ENCODE measurements around the gene TMEM45B.
"Not testable (repeated sequence)": the region's sequence is repeated elsewhere in the genome, so short reads cannot be mapped to it uniquely, and the experiment has no call there.

The TMEM45B gene

DNA sequence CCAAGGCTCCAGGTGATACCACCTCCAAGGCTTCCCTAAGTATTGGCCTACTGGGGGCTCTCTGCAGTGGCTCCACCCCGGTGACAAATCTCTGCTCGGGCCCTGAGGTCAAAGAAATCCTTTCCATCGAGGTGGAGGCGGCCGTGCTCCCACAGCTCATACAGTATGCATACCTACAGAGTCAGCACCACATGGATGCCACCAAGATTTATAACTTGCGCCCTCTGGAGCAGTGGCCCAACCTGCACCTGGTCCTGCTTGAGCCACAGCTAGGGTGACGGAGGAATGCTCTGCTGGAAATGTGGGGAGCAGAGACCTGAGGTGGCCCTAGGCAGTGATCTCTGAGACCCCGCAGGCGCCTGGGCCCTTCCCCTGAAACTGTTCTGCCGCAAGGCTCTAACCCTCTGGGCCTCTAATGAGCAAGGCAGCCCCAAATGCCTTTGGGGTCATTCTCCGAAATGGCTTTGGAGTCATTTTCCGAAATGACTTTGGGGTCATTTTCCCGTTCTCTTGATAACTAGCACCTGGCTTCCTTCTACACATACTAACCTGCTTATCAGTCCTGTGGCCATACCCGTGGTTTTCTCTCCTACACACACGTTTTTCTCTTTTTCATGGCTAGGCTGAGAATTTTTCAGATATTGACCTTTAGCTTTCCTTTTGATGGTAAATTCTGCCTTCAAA is 33.9 kb downstream of the TMEM45B start:
- no peak for DNase-seq (ENCODE audit: low read depth in 3 of 3, low spot score in 1 of 3)

DNA sequence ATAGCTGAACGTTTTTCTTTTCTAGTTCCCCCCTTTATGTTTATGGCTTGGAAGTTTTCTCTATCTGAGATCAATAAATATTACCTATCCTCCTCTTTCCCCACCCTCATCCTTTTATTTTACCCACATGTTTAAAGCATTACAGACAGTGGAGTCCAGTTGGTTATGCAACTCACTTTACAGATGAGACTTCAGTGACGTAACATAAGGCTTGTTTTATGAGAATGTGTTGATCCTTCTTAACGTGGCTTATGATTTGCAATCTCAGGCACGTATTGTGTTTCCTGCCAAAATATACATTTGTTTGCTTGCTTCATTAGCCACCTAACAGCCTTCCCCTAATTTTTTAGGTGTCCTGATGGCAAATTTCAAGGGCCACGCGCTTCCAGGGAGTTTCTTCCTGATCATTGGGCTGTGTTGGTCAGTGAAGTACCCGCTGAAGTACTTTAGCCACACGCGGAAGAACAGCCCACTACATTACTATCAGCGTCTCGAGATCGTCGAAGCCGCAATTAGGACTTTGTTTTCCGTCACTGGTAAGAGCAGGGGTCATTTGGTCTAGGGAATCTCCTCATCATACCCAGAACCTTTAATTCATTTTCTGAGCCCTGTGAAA is 36.6 kb downstream of the TMEM45B start:
- DNase-seq (ENCODE audit: low read depth in 3 of 3, low spot score in 1 of 3): no peak

DNA sequence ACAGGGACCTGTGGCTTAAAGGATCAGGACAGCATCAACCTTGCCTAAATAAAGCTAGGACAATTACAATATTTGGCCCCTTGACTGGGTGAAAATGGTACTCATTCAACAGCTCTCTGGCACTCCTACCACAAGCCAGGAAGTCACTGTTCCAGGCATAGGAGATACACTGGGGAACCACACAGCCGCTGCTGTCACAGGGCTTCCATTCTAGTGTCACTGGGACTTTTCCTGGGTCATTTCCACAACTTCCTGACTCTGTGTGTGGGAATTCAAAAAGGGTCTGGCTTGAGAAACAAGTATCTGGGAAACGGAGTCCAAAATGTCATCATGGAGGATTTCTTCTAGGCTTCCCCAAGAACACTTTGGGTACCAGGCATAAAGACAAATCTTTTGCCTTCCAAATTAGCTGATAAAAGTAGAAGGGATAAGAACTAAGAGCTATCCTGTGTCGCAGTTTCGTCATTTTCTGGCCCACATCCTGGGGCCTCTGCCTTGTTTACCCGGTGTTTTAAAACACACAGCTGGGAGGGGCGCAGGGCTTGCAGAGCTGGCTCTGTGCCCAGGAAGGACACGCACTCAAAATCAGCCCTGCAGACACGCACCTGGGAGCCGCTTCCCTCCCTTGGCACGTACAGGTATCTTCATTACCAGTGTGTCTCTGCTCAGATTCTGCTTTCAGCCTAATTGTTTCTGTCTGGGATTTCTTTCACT is 38.0 kb downstream of the TMEM45B start:
- peak in 2 of 3 donors; percentile 49 to 65 for DNase-seq (ENCODE audit: low read depth in 3 of 3, low spot score in 1 of 3)

DNA sequence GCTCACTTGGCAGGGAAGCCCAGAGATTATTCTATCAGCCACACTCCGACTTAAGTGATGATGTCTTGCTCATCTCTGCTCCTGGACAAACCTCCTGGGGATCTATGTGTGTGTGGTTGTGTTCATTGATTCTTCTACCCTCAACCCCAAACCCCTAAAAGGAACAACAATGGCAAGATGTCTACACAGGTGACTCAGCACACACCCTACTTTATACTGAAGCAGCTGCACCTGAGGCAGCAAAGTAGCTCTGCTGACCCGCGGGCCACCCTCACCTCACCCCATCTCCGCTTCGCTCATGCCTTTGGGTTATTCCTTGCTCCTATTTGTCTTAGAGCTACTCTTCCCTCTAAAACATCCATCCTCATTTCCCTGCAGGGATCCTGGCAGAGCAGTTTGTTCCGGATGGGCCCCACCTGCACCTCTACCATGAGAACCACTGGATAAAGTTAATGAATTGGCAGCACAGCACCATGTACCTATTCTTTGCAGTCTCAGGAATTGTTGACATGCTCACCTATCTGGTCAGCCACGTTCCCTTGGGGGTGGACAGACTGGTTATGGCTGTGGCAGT is 38.7 kb downstream of the TMEM45B start:
- no peak for DNase-seq (ENCODE audit: low read depth in 3 of 3, low spot score in 1 of 3)

DNA sequence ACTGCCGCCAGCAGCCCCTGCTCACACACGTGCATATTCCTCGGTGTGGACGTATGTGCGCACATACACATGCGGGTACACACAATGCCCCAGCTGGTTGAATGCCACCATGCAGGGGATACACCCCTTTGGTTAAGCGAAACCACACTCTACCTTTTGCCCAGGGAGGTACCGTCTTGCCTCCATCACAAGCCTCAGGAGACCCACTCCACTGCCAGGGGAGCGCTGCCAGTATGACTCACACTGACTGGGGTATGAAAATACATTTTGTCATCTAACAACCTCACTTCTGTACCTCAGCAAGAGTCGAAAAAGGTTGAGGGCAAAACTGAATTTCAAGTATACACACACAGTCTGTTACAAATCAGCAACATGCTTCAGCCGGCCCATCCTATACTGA is 39.4 kb downstream of the TMEM45B start:
- no peak for DNase-seq (ENCODE audit: low read depth in 3 of 3, low spot score in 1 of 3)

DNA sequence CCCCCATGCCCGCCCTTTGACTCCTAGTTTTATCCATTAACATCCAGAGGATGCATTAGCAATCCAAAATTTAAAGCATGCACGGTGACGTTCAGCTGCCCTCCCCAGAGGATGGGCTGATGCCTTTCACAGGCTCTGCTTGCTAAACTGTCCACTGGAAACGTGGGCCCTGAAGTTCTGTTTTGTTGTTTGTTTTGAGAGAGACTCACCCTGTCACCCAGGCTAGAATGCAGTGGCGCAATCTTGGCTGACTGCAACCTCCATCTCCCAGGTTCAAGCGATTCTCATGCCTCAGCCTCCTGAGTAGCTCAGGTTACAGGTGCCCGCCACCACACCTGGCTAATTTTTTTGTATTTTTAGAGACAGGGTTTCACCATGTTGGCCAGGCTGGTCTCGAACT is 40.4 kb downstream of the TMEM45B start:
- DNase-seq (ENCODE audit: low read depth in 3 of 3, low spot score in 1 of 3): no peak

DNA sequence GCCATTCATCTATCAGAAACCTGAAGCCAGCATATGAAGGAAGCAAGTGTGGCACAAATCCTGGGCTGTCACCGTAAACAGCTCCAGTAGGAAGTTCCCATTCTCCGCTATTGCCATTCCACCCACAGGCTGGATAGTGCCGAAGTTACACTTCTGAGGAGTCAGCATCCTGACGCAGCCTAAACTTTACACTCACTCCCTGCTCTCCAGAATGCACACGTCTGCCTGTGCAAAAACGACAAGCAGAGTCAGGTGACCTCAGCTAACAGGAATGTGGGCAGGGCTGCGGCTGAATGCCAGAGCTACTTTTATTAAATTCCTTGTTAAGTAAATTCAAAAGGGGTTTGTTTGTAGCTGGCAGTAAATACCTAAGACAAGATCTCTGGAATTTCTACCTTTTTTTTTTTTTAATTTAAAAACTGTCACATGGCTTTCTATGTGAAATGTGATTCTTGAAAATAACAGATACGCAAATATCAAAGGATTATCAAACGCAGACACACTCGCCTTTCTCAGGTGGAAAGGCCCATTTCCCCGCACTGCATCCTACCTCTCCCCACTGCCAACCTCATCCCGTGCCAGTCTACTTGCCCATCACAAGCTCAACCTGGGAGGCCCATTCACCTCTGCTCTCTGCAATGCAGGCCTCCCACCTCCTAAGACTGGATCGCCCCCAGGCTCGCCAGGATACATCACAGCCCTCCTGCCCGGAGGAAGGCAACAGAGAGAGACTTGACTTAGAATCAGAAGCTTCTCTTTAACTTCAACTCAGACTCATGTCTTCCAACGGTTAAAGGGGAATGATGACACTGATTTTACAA is 46.3 kb downstream of the TMEM45B start:
- no peak for DNase-seq (ENCODE audit: low read depth in 3 of 3, low spot score in 1 of 3)

DNA sequence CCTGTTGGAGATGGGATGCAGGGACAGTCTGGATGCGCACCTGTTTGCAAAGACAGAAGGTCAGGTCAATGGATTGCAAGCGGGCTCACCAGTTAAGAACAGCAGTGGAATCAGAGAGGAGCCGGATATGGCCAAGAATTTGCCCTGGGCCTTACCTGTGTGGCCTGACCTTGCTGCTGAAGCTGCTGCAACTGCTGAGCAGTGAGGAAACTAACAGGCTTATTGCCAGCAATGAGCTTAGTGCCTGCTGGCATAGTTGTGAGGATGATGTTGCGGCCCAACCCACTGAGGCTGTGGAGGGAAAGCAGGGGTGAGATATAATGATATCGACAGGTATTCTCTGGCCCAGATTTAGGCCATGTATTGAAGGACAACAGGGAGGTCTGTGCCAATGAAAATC is 49.2 kb downstream of the TMEM45B start:
- DNase-seq (ENCODE audit: low read depth in 3 of 3, low spot score in 1 of 3): no peak

DNA sequence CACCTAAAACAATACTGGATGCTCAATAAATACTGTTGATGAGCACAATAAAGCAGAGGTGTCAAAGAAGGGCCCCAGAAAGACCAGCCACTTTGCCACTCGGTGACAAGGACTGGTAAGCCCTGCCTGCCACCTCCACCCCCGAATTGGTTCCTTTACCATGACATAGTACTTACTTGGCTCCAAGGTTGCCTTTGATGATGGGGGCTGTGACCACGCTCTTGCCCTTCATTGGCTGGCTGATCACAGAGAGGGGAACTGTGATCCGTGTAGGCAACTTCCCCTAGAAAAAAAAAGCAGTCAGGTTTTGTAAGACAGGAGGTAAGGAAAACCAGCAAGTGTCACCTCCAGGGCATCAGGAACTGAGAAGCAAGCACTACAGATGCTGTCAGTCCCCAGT is 50.1 kb downstream of the TMEM45B start:
- no peak for DNase-seq (ENCODE audit: low read depth in 3 of 3, low spot score in 1 of 3)

DNA sequence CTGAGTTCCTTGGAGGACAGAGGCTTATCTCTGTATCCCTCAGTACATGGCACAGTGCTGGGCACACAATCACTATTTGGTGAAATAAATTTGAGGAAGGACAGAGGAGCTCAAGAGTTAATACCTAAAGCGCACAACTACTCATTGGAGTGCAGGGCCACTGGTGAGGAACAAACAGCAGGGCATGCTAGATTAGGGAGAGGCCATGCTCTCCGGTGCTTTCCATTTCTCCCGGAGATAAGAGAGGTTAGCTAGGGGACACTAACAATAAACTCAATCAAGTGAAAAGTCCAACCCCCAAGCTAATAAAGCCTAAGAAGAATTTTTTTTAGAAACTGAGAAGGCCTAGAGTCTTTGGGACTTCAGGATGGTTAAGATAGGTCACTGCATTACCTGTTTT is 50.7 kb downstream of the TMEM45B start:
- no peak for DNase-seq (ENCODE audit: low read depth in 3 of 3, low spot score in 1 of 3)

DNA sequence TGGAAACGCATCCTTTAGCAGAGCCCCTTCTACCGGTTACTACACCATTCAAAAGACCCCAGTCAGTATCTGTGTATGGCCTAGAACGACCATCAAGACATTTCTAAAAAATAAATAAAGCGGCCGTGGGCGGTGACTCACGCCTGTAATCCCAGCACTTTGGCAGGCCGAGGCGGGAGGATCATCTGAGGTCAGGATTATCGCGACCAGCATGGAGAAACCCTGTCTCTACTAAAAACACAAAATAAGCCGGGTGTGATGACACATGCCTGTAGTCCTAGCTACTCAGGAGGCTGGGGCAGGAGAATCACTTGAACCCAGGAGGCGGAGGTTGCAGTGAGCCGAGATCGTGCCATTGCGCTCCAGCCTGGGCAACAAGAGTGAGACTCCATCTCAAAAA is 53.0 kb downstream of the TMEM45B start:
- not testable (repeated sequence) for DNase-seq (ENCODE audit: low read depth in 3 of 3, low spot score in 1 of 3)

DNA sequence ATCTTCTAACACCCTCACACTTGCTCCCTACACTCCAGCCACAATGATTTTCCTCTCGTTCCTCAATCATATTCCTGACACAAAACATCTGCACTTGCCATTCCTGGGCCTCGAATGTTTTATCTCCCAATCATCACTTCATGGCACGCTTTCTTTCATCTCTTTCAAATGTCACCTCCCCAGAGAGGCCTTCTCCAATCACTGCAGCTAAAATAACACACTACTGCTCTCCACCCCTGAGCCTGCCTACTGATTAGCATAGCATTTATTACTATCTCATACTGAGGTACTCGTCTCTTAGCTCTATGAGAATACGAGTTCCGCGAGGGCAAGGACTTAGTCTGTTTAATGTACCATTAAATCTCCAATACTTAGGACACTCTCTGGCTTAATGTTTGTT is 56.3 kb downstream of the TMEM45B start:
- DNase-seq (ENCODE audit: low read depth in 3 of 3, low spot score in 1 of 3): no peak

DNA sequence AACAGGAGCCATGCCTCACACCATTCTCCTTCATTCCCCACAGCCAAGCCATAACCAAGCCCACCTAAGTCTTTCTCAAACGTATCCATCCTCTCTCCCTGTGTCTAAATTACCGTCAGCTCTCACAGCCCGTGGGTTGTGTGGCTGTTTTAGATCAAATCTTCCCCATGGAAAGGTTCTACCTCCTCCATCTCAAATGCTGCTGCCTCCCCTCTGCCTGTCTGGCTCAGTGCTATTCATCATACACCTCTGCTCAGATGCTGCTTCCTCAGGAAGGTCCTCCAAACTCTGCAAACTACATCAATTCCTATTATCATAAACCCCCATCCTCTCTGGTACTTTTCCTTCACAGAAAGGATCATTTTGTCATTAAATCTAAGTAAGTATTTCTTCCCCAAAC is 64.7 kb downstream of the TMEM45B start:
- no peak for DNase-seq (ENCODE audit: low read depth in 3 of 3, low spot score in 1 of 3)

DNA sequence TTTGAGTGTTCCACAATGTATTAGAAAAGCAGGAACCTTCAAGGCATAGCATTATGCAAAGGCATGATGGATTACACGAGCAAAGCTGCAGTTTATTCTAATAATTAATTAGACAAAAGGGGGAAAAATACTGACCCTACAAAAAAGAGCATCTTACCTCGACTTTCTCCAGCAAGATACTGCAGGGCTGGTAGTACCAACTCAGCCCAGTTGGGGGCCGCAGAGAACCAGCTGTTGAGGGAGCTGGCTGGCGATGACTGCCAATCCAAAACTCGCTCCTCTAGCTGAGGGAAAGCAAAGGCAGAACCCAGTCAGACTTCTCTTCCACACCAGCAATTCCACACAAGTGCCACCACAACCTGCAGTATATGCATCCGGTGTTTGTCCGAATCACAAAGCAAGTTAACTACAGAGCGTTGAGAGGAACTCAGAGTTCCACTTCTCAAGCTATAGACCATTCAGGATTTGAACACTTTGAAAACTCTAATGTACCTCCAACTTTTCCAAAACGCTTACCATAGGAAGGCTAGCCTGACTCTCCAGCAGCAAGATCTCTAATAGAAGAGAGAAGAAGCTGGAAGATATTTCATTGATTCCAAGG is 66.0 kb downstream of the TMEM45B start:
- peak in 2 of 3 donors; percentile 6 to 35 for DNase-seq (ENCODE audit: low read depth in 3 of 3, low spot score in 1 of 3)

DNA sequence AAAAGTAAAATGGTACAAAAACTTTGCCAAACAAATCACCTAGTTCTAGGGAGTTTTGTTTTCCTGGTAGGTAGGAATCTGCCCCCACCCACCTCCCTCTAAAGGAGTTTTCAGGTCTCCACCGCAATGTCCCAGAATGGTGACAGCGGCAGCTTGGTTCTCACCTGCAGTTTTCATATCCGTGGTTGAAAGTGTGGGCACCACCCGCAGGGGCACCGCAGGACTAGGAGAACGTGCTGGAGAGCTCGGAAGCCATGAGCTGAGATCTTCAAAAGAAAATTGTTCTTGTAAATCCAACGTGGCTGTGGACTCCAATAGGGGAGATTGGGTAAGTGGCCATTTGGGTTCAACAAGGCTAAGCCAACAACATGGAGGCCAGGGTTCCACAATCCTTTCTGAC is 68.9 kb downstream of the TMEM45B start:
- DNase-seq (ENCODE audit: low read depth in 3 of 3, low spot score in 1 of 3): no peak

DNA sequence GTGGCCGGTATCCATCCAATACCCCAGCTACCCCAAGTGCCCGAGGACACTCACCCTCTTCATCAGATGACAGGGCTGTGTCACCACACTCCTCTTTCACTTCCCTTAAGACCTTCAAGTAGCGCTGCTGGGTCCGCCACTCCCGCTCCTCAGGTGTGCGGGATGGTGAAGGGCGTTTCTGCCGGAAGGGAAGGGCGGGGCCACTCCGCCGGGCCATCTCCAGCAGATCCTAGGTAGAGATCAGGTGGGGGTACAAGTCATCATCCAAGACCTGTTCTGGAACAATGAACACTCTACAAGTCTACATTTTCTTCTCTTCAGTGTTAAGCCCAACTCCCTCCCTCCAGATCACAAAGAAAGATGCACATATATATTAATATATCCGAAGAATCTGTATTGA is 69.7 kb downstream of the TMEM45B start:
- DNase-seq (ENCODE audit: low read depth in 3 of 3, low spot score in 1 of 3): no peak

DNA sequence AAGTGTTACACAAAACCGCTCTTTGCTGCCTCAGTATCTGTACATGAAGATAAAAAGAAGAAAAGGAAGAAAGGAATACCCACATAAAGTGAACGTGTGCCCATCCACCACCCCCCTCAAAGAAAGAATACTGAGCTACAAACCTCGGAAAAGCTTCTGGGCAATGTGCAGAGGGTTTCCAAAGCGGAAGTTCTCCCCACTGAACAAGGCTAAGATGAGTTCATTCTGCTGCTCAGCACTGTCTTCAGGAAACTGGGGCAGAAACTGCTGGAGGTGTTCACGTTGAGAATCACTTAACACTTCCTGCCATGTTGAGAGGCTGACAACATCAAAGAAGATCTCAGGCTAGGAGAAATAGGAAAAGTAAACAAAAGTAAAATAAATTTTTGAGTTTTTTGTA is 72.8 kb downstream of the TMEM45B start:
- DNase-seq (ENCODE audit: low read depth in 3 of 3, low spot score in 1 of 3): peak in 1 of 3 donors; percentile 5

DNA sequence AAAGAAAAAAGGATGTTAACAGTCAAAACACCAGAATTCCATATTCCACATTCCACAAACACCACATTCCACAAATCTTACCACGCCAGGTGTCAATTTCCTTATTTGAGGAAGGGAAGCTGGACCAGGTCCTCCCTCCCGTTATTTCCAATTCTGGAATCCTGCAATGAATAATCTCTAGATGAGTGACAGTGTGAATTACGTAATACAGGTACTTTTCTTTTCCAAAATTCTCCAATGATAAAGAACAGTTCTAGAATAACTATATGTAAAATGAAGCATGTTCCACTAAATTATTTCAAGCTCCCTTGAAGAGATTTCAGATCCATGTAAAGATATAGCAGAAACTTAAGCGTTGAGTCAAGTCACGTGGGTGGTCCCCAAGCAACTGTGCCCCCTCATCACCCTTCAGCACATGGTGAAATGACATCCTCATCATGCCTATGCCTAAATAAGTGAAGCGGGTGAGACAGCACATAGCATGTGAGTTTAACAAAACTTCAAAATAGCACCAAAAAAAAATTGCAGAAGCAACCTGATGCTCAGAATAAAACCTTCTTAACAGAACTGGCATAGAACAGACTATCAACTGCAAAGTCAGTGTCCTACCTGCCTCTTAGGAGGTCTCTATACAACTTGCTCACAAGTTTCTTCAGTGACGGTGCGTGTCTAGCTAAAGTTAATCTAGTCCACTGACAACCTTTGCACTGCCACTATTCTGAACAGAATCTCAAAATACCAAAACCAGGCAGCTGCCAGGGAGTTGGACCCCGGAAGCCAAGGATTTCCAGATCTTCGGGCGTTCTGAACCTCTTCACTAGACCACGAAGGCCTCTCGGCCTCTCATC is 78.9 kb downstream of the TMEM45B start:
- DNase-seq (ENCODE audit: low read depth in 3 of 3, low spot score in 1 of 3): no peak

DNA sequence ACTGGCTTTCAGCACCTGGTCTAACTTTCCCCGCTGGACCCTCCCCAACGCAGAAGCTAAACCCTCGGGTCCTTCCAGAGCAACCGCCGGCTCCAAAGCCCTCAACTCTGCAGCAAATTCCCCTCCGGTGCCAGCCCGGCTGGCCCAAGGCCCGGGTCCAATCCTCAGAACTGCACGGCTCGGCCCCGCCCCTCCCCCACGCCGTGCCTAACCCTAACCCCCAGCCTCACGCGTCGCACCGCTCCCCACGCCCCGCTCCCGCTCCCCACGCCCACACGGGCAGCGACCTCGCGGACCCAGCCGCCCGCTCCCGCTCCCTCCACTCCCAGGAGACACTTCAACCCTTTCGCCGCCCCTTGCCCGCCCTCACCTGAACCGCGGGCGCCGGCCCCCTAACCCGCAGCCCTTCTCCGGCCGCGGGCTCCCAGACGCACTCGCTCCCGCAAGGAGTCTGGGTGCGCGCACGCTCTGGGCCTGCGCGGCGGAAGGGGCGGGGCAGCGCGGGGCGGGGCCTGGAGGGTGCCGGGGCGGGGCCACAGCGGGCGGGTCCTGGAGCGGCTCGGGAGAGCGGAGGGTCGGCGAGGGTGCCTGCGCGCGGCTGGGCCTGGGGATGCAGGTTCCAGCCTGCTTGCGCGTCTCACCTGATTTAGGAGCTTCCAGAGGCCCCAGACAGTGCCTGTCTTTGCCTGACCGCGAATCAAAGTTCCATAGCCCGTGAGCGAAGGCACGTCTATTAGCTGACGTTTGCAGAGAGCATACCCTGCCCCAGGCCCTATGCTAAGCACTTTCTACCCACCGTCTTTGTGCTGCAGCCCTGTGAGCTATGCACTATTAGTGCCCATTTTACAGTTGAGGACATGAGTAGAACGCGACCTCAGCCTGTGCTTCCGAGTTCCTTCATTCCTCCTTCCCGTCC is 79.7 kb downstream of the TMEM45B start, which contains the start of gene NFRKB:
NFRKB (minus strand) TSS at position 453 of the 916 bp plus-strand sequence. CDS start 2,729 bp downstream, outside the sequence.
- peak; percentile 47 to 94 (median 83) for DNase-seq (ENCODE audit: low read depth in 3 of 3, low spot score in 1 of 3)
